GM13976 (cell line): Measurements from ENCODE around the gene LFNG.

ENCODE experiments used
- DNase-seq: peaks from one replicate; pipeline ENCODE4 v3.0.0; 2012; ENCODE audit warnings: low spot score
- in situ Hi-C: fragments of 300-500 bp; cut with MboI; formaldehyde crosslinking; loops from one replicate; pipeline ENCODE4 v1.12.0; 2022; ENCODE audit warnings: low sequenced_read_pairs, mixed read lengths, inconsistent platforms; ENCODE audit not compliant: unreplicated experiment
- TF ChIP-seq, protein P1 (sequence below): IDR thresholded peaks from 2 replicates; pipeline ENCODE4 v1.5.1; 2012; ENCODE audit warnings: borderline replicate concordance, mild to moderate bottlenecking; ENCODE audit not compliant: insufficient read depth; ENCODE audit errors: extremely low read depth, missing control alignments, control extremely low read depth

Gene LFNG

DNA sequence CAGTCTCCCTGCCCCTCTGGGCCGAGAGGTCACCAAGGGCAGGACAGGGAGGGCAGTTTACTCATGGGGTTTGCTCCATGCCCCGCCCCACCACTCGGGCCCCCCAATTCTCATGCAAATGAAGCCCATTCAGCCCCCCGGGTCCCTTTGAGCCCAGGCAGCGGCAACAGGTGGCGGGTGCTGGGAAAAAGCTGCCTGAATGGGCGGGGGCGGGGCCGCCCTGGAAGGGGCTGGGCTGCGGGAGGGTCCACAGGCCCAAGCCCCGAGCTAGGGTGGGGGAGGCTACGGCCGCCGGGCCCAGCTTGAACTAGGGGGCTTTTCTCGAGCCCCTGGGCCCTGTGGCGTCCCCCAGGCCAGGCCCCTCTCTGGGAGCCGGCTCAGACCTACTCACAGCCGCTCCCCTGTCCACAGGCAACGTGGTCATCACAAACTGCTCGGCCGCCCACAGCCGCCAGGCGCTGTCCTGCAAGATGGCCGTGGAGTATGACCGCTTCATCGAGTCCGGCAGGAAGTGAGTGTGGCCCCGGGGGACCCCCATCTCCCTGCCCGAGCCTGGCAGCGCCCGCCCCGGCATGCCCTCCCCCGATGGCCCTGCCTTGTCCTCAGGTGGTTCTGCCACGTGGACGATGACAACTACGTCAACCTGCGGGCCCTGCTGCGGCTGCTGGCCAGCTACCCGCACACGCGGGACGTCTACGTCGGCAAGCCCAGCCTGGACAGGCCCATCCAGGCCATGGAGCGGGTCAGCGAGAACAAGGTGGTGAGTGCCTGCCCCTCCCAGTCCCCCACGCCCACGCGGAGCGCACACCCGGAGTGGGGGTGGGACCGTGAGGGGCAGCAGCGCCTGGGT, 5.5 kb downstream of the LFNG start:
- TF ChIP-seq, protein P1, sequence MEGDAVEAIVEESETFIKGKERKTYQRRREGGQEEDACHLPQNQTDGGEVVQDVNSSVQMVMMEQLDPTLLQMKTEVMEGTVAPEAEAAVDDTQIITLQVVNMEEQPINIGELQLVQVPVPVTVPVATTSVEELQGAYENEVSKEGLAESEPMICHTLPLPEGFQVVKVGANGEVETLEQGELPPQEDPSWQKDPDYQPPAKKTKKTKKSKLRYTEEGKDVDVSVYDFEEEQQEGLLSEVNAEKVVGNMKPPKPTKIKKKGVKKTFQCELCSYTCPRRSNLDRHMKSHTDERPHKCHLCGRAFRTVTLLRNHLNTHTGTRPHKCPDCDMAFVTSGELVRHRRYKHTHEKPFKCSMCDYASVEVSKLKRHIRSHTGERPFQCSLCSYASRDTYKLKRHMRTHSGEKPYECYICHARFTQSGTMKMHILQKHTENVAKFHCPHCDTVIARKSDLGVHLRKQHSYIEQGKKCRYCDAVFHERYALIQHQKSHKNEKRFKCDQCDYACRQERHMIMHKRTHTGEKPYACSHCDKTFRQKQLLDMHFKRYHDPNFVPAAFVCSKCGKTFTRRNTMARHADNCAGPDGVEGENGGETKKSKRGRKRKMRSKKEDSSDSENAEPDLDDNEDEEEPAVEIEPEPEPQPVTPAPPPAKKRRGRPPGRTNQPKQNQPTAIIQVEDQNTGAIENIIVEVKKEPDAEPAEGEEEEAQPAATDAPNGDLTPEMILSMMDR: no peak
- no peak for DNase-seq
- in situ Hi-C loops: no loop called here

DNA sequence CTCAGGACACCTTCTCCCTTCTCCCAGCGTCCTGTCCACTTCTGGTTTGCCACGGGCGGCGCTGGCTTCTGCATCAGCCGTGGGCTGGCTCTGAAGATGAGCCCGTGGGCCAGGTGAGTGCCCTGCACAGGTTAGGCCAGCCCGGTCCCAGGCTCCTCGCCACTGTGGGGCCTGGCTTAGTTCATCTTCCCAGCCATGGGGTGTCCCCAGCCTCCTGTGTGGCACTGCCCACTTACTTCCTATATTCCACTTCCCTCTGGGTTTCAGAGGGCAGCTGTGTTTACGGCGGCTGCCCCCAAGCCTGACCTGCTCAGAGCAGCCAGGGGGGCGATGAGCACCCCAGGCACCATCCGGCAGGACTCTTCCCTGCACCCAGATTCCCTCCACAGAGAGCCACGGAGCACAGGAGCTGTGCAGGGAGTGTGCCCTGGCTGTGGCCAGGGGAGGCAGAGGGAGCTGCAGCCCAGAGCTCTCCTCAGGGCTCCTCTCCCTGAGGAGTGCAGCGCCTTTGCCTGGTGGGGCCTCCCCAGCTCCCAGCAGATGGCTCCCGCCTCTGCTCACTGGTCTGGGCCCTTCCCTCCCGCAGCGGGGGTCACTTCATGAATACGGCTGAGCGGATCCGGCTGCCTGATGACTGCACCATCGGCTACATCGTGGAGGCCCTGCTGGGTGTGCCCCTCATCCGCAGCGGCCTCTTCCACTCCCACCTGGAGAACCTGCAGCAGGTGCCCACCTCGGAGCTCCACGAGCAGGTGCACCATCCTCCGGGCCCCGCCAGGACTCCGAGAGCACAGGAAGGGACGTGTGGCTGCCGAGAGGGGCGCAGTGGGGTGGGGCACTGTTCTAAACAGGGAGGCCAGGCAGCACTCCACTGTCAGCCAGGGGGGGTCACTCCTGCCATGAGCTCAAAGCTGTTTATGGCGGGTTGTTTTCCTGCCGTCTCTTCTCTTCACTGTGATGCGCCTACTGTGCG, 6.4 kb downstream of the LFNG start:
- DNase-seq: no peak
- TF ChIP-seq, protein P1: no peak
- in situ Hi-C loops: no loop called here

DNA sequence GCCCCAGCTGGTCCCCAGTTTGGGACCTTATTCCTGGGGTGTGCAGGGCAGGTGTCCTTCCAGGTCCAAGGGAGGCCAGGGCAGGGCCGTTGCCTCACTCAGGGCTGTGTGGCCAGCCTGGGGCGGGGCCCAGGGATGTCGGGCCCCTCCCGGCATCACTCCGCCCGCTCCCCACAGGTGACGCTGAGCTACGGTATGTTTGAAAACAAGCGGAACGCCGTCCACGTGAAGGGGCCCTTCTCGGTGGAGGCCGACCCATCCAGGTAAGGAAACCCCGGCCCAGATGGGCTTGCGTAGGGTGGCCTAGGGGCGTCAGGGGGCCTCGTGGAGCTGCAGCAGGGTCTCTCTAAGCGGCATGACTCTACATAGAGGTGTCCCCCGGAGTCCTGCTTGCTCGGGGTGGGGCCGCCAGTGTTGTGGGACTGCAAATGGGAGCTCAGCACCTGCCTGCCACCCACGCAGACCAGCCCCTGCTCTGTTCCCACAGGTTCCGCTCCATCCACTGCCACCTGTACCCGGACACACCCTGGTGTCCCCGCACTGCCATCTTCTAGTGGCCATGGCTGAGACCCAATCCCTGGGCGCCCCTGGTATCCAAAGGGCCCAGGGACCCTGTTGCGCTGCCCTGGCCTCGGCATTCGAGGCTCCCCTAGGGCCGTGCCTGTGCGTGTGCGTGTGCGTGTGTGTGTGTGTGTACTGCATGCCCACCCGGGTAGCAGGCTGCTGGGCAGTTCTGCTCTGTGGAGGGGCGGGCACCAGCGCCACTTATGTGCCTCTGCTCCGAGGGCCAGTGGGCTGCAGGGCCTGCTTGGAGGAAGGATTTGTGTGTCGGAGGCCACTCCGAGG, 7.3 kb downstream of the LFNG start:
- TF ChIP-seq, protein P1: no peak
- in situ Hi-C loops: no loop called here

DNA sequence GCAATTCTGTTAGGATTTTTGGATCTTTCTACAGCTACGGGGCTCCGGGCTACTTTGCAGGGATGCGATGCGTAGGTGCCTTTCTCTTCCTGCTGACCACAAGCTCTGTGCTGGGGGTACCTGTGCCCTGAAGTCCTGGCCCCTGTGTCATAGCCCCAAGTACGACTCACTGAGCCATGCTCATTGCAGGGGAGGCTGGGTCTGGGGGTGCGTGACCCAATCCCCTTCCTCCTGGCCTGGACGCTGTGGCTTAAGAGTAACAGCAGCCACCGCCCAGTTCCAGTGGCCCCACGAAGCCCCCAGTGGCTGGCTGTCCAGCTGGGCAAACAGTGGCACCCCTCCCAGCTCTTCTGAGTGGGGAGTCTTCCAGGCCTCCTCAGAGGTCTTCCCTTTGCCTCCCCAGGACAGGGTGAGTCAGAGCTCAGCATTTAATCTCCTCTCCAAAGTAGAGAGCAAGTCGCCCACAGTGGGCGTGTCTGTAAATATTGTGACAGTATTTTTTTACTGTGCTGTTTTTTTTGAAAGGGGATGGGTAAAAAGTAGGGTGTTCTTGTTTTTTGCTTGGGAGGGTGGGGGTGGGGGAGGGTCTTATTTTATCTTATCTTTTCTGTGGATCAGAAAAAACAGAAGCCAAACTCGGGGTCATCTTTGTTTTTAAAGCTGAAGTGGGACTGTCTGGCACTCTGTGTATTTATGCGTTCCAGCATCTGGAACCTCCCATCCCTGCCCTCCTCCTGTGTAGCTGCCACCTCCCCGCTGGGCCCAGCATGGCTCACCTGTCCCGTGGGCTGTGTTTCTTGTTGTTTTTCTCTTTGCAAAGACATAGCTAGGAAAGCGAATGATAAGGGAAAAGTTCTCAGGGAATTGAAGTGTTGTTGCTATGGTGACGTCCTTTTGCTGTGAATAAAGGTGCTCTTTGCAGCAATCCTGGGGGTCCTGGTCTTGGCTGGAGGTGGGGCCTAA, 8.2 kb downstream of the LFNG start:
- in situ Hi-C loops: no loop called here
- no peak for DNase-seq
- TF ChIP-seq, protein P1: no peak

More for the DNA sequence above, 7.3 kb downstream of the LFNG start:
- DNase-seq: no peak

DNA sequence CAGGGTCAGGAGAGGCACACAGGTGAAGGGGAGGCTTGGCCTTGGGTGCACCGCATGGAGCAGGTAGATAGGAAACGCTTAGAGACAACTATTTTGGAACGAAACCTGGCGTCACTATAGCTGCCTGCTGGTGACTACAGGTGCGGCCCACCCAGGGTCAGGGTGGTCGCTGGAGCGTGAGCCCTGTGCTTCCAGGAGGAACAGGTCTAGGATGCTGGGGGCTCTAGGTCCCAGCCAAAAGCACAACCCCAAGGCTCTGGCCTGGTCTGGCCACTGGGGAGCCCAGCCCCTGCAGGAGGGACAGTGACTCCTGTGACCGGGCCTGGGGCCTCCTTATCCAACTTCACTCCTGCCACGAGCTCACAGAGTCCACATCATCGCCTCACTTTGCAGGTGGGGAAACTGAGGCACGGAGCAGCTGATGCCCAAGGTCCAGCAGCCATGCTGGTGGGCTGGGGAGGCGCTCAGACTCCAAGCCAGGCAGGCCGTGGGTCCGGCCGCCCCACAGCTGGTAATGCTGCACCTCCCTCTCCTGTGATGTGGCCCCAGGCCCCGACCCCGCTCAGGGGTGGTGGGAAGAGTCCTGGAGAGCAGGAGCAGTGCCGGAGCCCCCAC, 9.0 kb downstream of the LFNG start:
- TF ChIP-seq, protein P1: no peak
- in situ Hi-C loops: no loop called here
- DNase-seq: no peak
